HUDEP-2 (cell line): ENCODE measurements around the gene DROSHA.
"Not testable (repeated sequence)": the region's sequence is repeated elsewhere in the genome, so short reads cannot be mapped to it uniquely, and the experiment has no call there.

Experiments
- DNase-seq, 76 experiments: peaks; one replicate each; lab custom pipeline; 2025; ENCODE audit not compliant: unreplicated experiment in 76 of 76; lab: John Stamatoyannopoulos, UW

The DROSHA gene

DNA sequence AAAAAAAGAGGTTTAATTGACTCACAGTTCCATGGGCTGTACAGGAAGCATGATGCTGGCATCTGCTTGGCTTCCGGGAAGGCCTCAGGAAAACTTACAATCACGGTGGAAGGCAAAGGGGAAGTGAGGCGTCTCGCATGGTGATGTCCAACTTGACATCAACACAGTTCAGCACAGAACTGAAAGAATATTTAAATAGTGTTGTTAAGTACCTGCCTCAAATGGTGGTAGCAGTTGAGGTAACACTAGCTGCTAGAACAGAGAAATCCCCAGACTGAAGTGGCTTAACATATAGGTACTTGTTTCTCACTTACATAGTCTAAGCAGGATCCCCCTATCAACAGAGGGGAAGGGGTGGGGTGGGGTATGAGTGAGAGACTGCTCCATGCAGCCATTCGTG is 141.6 kb downstream of the DROSHA start:
- no peak for DNase-seq

DNA sequence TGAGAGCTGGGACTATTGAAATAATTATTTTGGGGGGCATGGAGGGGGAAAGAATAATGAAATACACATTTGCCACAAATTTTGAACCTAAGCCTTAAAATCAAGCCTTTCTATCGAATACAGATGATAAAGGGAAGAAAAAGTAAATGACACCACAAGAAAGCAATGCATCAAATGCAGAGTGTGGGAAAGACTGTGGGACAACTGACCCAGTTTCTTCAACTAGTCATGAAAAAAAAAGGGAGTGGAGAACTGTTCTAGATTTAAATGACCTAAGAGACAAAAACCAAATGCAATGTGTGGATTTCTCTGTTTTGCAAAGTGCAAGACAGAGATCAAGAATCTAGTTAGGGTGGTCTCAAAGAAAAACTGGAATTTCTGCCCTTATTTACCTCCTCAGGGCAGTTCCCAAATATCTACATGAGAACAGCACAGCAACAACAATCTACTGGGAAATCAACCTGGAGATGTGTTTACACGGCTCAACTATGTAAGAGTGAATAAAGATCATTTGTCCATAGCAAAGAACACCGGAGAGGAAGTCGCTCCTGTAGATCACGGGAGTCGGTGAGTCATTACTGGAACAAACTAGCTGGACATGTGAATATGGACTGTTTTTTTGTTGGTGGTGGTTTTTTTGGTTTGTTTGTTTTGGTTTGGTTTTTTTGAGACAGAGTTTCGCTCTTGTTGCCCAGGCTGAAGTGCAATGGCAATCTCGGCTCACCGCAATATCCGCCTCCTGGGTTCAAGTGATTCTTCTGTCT is 145.9 kb downstream of the DROSHA start:
- DNase-seq: no peak

DNA sequence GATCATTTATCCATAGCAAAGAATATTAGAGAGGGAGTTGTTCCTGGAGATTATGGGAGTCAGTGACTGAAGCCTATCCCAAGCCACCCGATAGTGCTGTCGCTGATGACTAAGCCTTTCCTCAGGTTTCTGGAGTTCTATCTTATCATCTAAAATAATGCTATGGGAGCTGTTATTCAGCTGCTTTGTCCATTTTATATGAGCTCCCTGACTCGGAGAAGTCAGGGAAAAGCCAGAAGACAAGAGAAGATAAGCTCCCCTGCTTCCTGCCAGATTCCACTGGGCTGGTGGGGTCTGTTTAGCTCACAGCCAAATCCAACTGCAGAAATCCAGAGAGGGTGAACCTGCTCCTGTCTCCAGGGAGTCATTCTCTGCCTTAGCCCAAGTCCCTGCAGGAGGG is 148.2 kb downstream of the DROSHA start:
- no peak for DNase-seq

DNA sequence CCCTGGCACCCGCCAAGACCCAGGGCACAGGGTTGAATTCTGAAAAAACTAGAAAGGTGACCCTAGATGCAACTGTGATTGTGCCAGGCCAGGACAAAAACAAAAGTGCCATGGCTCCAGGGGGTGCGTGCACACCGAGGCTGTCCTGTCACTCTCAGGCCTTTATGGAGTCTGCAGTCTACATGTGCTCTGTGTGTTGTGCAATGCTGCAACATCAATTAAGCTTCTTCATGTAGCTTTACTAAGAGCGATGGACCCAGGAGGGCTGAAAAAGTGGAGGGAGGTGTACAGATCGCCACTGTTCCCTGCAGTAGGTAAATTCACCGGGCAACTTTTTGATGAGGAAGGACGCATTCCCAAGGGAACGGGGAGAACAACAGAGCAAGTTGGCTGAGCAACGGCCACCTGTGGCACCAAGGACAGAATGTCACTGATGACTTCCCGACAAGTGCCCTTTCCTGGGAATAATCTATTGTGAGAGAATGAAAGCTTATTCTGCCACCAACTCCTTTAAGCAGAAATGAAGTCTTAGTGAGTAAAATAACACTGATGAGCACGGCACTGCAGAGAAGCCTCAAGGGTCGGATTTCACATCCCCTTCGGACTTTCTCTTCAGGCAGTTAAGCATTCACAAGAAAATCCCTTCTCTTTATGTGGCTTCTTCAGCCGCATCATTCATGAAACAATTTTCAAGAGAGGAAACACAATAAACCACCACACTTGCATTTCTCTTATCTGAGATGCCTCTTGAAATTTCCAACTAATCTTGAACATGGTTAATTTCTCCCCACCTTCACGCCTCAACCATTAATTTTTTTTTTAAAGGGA is 149.6 kb downstream of the DROSHA start:
- no peak for DNase-seq

DNA sequence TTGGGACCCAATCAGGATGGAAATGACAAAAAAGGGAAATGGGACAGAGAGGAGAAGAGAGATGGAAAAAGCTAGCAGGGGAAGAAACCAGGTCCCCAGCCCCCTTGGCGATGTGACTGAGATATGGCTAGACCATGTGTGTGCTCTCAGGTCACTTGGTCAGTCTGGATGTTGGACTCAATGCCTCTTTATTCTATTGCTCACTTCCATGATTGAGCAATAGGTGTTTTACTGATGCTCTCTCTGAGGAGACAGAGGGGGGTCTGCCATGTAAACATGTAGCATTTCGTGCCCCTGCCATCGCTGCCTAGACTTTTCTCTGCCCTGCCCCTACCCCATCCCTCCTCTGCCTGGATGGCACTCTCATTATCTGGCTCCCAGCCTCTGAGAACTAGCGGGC is 150.6 kb downstream of the DROSHA start:
- no peak for DNase-seq

DNA sequence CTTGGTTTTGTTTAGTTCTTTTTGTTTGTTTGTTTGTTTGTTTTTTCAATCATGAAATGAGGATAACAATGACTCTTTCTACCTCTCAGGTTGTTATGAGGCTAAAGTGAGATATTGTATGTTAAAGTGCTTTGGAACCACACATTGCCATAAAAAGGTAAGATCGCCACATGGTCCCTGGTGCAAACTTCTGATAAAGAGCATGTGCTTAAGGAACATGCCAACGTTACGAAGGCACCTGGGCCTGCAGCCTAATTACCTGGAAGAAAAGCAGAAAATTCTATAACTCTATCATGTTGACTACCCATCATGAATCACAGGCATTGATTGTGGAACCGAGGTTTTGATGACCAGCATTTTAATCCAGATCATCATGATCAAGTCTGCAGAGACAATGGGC is 151.8 kb downstream of the DROSHA start:
- DNase-seq: peak in 8 of 76 experiments; percentile 1 to 33 (median 4)

DNA sequence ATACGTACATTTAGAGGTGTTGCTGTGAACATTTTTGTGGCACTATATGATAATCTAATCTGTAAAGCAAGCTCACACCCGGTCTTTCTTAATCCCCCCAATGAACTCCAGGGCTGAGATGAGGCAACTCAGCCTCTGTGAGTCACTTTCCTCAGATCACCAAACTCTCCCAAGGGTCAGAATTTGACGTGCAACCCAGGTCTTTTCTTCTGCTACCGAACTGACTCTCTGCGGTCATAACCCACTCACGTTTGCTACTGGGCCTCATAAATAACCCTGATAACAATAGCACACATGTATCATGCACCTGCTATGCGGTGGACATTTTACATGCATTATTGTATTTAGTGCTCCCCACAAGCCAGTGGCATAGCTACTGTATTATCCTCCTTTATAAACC is 153.1 kb downstream of the DROSHA start:
- peak in 10 of 76 experiments; percentile 5 to 28 (median 10) for DNase-seq

DNA sequence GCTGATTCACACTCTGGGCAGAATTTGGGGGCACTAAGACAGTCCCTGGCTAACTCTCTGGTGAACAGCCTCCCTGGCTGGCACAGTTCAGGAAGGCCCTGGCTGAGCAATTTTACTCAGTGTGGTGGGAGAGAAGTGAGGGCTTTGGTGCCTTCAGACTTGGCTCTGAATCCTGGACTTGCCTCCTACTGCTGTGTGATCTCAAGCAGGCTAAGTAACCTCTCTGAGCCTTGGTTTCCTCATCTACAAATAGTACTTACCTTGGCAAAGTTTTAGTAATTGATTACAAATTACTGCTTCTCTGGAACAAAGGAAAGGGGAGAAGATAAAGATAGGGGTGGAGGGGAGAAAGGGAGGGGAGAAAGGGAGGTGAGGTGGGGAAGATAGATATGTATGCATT is 153.8 kb downstream of the DROSHA start:
- no peak for DNase-seq

DNA sequence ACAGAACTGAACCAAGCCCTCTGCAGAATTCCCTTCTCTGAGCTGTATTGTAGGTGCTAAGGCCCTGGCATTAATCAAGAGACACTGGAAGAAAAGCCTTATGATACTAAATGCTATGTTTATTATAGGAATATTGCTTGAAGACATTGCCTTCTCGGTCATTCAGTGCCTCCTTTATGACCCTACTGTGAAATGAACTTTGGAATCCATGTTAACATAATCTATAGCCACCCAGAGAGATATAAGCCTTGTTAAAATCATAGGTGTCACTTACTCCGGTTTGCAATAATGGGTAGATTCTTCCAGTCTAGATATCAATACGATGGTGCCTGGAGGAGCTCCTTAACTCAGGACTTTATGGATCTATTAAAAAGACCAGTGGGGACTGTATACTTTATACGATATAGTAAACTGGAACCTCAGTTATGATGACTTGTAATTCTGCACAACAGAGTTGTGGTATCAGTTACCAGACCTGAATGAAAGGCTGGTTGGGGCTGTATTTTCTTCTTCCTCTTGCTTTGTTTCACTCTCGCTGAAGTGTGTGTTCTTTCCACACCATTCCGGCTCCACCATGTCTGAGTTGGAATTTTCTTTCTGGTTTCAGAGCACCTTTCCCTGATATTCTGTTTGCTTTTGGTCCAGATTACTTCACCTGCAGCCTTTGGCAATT is 154.5 kb downstream of the DROSHA start:
- no peak for DNase-seq

DNA sequence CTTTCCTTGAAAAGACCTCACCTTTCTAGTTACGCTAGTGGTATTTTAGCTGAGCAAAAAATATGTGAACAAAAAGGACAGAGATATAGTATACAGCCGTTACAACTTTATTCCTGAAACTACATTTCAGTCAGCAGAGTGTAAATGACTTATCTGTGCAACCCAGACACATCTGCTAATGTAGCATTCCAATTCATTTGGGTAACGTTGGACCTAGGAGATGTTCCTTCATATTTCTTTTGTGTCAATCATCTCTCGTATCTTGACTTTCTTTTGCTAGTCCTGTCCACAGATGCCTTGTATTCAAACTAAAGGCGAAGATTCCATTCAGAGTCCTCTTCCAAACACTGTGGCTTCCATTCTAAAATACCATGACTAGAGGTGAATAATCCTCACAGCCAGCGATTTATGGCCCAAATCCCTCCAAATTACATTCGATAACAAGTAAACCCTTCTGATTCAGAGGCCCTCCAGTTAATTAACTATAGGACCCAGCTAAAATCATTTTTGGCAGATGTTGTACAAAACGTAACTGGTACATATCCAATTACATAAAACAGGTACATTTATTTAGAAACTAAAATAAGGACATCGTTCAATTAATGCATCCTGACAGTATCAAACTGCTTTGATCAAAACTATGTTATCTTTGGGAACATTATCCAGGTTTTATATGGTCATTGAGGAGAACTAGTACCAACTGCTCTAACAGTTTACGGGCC is 155.7 kb downstream of the DROSHA start:
- DNase-seq: no peak

DNA sequence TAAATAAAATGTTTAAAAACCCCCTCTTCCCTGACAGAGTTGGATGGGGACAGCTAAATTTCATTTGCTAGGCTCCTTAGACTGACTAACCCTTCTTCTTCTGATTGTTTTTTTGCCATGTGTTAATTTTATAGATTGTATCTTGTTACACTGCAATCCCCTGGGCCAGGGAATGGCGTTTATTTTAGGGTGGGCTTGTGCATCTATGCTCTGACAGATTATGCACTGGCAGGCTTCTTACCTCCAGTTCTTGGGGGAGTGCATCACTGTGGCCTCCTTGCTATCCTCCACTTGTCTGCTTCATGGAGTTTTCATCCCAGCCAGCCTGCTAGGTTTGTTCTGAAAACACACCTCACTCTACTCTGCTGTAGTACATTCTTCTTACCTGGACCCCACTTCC is 159.8 kb downstream of the DROSHA start:
- DNase-seq: no peak

DNA sequence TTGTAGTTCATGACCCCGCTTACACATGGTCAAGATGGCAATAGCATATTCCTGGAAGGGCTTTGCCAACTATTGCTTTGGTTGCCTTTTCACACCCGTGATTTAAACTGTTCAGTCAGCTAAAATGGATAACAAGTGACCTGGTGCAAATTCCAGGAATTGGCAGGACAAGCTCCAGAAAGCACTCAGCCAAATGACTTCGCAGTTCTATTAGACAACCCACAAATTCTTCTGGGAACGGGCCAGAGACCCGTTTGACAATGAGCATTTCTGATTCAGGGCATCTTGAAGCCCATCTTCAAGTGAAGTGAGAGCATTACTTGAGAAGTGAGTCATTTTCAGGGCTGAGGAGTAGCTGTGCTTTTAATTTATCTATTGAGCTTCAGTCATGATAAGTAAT is 165.0 kb downstream of the DROSHA start:
- peak in 1 of 76 experiments; percentile 2 for DNase-seq

DNA sequence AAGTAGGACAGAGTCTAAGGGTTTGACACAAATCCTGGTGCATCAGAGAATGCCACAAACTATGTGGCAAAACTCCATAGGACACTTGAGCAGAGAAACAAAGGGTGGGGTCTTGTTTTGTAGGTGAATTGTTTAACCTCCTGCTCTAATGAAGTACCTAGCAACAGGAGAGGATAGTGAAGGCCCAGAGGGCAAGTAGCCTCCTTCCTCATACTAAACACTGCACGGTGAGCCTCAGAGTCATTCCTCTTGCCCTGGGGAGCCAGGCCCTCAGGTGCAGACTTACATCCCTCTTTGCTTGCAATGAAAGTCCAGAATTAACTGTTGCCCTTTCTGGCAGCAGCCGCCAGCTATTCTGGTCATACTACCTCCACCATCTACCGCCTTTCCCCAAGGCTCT is 166.1 kb downstream of the DROSHA start:
- DNase-seq: no peak

DNA sequence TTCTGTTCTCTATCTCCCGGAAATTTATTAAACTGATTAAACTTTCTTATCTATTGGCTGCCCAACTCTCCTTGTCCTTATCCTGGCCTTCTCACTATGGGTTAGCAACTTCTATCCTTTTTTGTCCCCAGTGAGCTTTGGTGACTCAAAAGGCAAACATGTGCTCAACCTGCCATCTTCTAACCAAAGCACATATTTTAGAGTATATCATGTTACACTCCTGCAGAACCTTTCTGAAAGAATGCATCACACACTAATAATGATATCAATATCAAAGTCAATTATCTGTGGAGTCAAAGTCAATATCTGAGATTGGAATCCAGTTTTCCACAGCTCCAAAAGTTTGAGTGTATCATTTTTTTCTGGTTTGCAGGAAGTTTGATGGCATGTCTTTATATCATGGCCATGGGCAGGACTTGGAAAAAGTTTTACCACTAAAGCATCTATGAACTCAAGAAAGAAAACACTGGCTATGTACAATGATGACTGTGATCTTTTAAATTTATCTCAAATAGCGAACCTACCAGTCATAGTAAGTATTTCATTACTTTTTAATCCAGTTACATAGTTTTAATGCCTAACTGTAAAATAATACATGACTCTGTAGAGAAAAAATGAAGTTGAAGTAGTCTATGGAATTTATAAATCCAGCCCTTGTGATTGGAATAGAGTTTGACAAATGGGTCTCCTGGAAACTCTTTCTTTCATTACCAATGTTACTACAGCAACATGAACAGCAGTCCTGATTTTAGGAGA is 166.8 kb downstream of the DROSHA start:
- no peak for DNase-seq

DNA sequence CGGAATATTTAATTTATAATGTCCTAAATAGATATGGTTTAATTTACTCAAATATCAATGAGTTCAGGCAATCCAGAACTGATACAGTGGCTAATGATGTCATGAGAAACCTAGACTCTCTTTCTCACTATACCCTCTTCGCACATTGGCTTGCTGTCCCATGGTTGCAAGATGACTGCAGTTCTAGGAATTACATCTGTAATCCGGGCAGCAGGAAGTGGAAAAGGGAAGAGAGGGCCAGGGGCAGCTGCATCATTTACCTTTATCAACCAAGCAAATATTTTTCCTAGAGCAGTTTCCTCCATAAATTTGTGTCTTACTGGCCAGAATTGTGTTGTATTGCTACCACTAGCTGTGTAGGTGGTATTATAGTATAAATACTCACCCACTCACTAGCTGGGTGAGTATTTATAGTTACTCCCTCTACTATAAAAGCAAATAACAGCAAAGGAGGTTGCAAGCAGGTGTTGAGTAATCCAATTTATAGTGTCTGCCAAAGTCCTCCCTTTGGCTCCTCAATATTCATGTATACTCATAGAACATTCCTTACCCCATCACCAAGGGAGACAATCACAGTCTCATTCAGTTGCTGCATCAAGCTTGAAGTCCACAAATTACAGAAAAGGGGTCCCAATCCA is 168.8 kb downstream of the DROSHA start:
- no peak for DNase-seq

DNA sequence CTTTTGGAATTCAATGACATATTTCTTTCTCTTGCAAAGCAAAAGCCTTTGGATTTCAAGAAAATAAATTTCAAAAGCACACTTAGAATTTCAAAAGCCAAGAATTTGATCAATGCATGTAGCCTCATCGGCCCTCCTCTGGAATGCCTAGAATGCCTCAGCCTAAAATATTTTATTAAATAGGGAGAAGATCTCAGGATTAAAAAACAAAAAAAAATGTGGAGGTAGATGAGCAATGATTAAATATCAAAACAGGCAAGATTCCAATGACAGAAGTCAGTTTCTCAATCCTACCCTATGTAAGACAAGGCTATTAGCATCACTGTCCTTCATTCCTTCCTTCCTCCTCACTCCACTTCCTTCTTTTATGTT is 169.4 kb downstream of the DROSHA start:
- DNase-seq: no peak

DNA sequence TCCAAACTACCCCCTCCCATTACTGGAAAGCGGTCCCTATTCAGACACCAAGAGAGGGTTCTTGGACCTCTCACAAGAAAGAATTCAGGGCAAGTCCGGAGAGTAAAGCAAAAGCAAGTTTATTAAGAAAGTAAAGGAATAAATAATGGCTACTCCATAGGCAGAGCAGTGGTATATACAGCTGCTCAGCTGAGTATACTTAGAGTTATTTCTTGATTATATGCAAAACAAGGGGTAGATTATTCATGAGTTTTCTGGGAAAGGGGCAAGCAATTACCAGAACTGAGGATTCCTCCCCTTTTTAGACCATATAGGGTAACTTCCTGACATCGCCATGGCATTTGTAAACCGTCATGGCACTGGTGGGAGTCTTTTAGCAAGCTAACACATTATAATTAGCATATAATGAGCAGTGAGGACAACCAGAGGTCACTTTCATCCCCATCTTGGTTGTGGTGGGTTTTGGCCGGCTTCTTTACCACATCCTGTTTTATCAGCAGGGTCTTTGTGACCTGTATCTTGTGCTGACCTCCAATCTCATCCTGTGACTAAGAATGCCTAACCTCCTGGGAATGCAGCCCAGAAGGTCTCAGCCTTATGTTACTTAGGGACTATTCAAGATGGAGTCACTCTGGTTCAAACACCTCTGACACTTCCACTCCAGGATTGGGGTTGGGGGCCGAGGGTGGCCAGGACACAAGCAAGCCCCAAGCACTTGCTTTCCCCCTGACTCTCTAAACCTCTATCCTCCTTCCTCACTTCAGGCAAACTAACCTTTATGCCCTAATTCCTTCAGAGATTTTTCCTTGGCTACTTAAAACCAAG is 170.0 kb downstream of the DROSHA start:
- DNase-seq: not testable (repeated sequence)

DNA sequence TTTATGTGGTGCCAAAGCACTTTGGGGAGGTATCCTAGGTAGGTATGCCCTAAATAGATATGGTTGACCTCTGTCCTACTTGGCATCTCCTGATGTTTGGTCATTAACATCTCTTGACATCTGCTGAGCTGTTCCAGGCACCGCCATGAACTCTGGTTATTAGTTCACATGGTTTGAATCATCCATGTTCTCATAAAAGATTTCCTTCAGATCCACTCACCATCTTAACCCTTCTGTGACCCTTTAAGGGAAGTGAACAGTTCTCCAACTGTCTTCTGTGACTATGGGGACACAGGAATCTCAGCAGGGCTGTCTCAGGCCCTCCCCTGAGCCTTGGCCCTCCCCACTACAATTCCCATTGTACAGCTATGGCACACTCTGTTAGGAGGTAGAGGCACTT is 170.7 kb downstream of the DROSHA start:
- DNase-seq: no peak

DNA sequence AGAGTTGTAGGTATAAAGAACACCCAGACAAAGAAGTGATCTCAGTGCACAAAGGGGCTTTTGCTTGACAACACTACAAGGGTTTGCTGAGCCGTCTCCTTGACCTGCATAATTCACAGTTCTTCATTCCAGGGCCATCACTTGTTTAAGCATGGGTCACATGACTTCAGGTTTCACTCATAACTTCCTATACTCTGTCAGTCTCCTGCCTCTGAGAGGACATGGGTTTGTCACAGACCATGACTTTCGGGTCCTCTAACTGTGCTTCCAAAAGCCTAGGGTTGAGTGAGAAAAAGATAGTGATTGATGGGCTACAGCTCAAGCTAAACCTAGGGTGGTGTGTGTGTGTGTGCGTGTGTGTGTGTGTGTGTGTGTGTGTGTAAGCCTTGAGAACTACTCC is 172.1 kb downstream of the DROSHA start:
- DNase-seq: no peak
